Left kidney (tissue), 2 donors: Measurements from ENCODE around the gene KRTAP10-11. TPM values are rescaled to one million over a fixed set of nuclear protein-coding genes. Genes with fewer than 3 reads are reported as not detected.
"Not testable (repeated sequence)": the region's sequence is repeated elsewhere in the genome, so short reads cannot be mapped to it uniquely, and the experiment has no call there.

ENCODE experiments used
- DNase-seq: peaks from one replicate; pipeline ENCODE4 v3.0.0-alpha.2; 2013
- polyA plus RNA-seq: library from polyadenylated mRNA; unstranded; fragments of 120-200 nt; gene quantifications from one replicate; pipeline ENCODE4 v1.2.1, GENCODE V29; 2013; ENCODE audit not compliant: insufficient read length

The KRTAP10-11 gene
- polyA plus RNA-seq, 1 donor: not detected

GRCh38 chr21:44638506-44639330, 7.5 kb upstream of the KRTAP10-11 start:
- DNase-seq: not testable (repeated sequence)

DNA sequence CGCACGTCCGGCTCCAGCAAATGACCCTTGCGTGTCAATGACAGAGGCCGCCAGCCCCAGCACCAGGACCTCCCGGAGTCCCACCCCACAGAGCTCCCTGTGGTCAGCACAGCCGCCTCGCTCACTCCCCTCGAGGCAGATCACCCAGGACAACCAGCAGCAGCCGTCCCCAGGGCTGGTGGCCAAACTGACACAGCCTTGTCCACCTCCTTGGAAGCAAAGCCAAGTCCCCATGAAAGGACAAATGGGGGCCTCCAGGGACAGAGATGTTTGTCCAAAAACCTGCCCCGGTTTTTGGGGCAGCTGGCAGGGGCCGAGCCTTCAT, 6.9 kb upstream of the KRTAP10-11 start:
- no peak for DNase-seq

GRCh38 chr21:44640761-44641160, 5.5 kb upstream of the KRTAP10-11 start:
- DNase-seq: no peak

DNA sequence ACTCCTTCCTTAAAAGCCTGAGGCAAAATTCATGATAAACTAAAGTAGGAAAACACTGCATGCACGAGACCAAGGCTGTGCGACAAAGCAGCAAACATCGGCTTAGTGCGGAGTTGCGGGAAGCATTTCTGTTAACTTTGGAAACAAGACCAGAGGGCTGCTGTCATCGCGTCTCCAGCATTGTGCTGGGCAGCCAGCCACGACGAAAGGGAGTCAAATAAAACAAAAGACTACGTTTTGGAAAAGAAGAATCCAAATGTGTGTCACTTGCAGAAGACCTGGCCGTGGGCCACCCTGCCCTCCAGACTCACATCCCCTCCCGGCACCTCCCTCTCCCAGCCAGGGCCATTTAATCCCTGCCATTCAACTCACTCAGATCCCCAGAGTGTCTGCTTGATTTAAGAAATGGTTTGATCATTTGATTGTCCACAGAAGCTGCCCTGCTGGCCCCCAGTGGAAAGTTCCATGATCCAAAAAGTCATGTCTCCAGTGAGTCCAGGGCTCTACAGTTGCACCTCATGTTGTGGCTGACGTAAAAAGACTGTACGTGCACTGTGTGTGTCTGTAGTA, 2.4 kb upstream of the KRTAP10-11 start:
- DNase-seq: no peak

GRCh38 chr21:44644878-44645277, 1.3 kb upstream of the KRTAP10-11 start:
- no peak for DNase-seq

DNA sequence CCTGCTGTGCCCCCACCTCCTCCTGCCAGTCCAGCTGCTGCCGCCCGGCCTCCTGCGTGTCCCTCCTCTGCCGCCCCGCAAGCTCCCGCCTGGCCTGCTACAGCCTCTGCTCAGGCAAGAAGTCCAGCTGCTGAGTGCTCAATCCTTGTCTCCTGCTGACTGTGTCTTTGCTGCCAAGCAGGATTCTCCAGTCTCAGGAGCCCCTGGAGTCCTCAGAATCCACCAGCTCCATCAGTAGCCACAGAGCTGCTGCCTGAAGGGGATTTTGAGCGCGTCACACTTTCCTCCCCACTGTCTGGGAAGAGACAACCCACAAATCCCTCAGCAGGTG, 973 bp downstream of the KRTAP10-11 start:
- DNase-seq: no peak

DNA sequence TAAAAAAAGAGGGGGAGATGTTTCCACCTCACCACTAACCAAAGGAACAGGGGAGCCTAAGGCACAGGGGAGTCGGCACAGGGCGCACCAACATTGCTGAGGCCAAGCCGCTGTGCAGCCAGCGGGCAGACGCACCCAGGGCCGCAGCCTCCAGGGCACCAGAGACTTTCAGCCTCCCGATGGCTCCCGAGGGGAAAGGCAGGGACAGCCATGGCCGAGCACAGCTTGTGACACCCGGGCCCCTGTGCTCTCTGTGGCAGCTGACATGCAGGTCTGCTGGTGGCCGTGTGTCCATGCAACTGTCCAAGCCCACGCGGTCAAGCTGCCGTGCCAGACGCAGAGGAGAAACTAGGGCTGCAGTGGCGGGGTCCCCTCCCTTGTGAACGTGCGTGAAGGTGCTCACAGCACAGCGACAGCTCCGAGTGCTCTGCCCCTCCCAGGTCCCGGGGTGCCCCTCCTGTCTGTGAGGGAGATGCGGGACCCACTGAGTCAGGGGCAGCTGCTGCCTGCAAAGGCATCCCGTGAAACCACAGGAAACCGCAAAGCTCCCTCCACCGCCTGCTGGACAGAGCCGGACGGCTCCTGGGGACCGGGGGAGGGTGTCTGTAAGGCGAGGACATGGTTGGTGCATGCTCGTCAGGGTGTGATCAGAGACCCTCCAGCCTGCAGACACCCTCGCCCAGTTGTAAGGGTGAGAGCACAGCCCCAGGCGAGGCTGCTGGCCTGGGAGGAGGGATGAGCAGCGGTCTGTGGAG, 2.5 kb downstream of the KRTAP10-11 start:
- DNase-seq: no peak

DNA sequence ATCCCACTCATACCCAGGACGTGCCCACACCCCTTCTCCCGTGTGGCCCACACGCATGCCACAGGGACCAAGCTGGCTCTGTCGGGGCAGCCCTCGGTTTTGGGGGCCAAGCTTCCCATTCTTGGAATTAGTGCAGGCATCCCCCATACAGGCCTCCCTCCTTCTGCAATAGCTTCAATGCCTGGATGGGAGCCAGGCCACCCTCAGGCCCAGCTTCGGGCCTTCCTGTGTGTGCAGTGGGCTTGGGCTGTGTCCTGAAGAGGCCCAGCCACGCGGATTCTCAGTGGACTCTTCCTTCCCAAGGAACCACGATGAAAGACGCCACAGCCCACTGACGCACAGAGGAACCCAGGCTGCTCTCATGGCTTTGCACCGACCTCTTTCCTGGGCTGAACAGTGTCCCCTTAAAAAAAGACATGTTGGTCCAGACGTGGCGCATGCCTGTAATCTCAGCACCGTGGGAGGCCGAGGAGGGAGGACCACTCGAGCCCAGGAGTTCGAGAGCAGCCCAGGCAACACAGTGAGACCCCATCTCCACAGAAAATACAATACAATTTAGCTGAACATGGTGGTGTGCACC, 3.4 kb downstream of the KRTAP10-11 start:
- no peak for DNase-seq

DNA sequence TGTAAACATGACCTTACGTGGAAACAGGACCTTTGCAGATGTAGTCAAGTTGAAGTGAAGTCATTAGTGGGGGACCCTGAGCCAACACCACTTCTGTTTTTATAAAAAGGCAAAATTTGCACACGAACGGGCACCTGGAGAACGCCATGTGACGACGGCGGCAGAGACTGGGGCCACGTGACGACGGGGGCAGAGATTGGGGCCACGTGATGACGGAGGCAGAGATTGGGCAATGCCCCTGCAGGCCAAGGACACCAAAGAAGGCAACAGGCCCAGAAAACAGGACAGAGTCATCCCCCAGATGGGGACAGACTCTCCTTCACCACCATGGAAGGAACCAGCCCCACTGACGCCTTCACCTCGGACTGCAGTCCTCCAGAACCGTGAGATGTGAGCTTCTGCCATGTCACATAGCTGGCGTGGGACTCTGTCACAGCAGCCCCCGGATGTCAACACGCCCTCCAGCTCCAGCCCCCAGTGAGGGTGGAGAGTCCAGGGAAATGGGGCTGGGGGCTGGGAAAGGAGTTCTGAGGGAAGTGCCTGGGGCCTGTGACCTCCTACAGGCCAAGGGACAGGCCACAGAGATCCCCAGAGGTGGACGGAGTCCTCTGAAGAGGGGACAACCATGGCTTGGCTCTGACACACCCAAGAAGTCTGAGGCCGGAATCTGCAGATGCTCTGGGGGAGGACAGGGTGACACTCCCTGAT, 4.2 kb downstream of the KRTAP10-11 start:
- DNase-seq: no peak

DNA sequence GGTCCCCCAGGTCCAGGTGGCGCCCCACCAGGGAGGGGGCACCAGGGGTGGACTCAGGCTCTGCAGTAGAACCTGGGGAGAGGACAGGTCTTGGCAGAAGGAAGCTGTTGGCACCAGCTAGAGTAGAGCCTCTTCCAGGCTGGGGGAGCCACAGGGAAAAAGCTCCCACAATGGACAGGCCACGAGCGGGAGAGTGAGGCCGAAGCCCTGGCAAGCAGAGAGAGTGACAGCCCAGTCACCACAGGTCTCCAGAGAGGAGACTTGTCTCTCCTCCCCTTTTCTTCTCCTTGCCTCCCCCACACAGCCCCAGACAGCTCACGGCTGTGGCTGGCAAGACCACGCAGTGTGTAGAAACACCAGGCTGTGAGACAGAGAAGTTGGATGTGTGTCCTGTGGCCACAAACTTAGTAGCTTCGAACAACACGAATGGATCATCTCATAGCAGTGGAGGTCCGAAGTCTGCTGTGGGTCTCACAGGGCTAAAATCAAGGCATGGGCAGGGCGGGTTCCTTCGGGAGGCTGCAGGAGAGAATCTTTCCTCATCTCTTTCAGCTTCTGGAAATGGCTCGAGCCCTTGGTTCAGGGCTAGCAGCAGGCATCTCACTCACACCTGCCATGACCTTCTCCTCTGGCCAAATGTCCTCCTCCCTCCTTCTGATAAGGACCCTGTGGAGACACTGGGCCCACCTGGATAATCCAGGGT, 4.9 kb downstream of the KRTAP10-11 start:
- no peak for DNase-seq

- no peak for DNase-seq
Measured at GRCh38 chr21:44653123-44653522, 6.9 kb downstream of the KRTAP10-11 start.

GRCh38 chr21:44653656-44654575, 7.7 kb downstream of the KRTAP10-11 start:
- no peak for DNase-seq

DNA sequence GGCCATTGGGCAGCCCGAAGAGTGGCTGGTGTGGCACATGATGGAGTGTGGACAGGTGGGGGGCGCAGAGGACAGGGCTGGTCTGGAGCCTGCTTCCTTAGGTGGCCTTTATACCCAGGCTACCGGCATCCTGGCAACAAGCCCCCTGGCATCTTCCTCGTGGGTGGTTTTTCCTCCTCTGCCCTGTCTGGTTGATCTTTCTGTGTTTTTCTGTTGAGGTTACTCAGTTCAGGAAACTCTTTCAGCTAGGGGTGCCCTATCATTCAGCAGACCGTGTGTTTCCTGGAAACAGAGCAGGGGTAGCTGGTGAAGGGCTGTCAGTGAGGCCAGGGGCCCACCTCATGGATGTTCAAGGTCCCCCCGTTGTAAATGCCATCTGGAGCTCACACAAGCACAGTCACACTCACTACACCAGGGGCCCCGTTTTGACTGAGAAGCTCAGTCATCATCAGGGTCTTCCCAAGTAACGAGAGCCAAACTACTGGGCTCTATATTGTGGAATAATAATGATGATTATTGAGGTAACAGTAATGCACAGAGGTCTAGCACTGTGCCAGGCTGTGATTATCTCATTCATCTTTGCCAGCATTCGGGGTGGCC, 8.5 kb downstream of the KRTAP10-11 start, which contains the start of gene KRTAP12-4:
KRTAP12-4 (minus strand) TSS at position 84 of the 600 bp plus-strand sequence; CDS start at position 39, 45 bp downstream.
- DNase-seq: no peak

- DNase-seq: no peak
Measured at GRCh38 chr21:44656868-44657267, 10.7 kb downstream of the KRTAP10-11 start.

GRCh38 chr21:44657635-44658540, 11.7 kb downstream of the KRTAP10-11 start, which contains the start of gene KRTAP12-3:
TSS of gene KRTAP12-3 (plus strand) at chr21:44657932. CDS start at chr21:44657980, 48 bp downstream.
- DNase-seq: no peak

DNA sequence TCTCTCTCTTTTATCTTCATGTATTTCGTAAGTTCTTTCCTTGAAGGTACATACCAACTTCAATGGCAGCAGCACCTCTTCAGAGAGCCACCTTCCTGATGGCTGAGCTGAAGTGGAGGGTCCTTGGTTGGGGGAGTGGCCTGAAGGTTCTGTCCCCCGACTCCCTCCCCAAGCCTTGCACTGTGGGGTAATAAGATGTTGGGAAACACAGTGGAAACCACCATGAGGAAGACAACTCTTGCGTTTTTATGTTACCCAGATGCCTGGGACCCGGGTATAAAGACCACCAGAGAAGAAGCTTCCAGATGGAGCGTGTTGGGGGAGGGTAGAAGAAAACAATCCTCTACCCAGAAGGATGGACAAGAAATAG, 12.3 kb downstream of the KRTAP10-11 start:
- DNase-seq: no peak

DNA sequence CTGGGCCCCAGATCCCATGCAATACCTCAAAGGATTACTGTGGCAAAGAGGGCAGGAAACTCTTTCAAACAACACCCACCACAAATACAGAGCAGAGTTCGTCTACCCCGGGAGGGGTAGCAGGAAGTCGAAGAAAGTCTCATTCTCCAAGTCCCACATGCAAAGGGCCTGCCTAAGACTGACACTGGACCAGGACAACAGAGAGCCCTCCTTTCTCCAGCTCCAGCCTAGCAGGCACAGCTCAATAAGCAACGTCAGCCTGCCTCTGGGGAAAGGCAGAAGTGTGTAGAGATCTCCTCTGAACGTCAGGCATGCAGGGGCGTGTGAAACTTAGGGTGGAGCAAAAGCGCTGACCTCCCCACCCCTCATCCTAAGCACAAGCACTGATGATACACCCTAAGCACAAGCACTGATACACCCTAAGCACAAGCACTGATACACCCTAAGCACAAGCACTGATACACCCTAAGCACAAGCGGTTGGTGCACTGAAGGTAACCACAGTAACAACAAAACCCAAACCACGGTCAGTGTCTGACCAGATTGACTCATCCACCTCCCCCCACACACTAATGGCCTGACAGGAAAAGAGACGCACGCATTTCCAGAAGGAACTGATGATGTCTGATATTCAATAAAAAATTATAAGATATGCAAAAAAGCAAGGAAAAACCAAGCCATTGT, 12.8 kb downstream of the KRTAP10-11 start:
- DNase-seq: no peak

- not testable (repeated sequence) for DNase-seq
Measured at GRCh38 chr21:44661567-44661966, 15.4 kb downstream of the KRTAP10-11 start.
